GM19438 (cell line): ENCODE measurements around the gene CYP2A6.
A peak's percentile ranks its signal among the peaks of the same experiment; 100 is the strongest.

ENCODE experiments used
- ATAC-seq: cut with Tn5 transposase; IDR thresholded peaks from one replicate; pipeline ENCODE4 v1.9.1; 2021; ENCODE audit warnings: low read depth; ENCODE audit not compliant: unreplicated experiment

Gene CYP2A6

DNA sequence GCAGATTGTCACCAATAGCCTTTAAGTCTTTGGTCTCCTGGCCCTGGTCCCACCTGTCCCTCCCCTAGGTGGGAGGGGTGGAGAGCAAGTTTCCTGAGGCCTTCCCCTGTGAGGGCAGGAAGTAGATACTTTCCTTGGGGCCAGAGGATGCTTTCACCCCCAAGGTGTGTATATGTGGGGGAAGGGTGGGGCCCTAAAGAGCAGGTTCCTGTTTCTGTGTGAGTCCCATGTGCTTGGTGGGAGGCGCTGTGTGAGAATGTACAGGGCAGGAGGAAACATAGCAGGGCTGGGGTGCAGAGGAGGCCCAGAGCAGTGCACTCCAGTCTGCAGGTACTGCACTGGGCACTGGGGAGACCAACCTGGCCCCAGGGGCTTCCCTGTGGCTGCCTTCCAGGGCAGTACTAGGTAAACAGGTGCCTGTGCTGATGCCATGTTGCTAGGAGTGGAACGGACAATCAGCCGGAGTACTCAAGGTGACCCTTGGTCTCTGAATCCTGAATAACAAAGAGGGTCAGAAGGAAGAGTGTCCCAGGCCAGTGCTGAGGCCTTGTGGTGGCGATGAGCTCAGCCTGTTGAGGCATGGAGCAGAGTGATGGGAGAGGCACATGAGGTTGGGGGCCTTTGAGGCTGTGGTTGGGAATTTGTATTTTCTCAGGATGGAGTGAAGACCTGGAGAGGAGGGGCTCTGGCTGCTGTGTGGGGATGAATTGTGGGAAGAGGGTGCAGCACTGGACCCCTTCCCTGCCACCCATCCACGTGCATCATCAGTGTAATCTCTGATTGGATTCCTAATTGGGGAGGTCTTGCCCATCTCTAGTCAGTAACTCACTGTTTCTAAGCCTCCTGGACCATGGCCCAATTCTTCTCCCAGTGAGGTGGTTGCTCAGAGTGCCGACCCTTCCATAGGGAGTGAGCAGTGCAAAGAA is 46.1 kb downstream of the CYP2A6 start:
- no peak for ATAC-seq

GRCh38 chr19:40803170-40803856 is 46.9 kb downstream of the CYP2A6 start:
- ATAC-seq = no peak

DNA sequence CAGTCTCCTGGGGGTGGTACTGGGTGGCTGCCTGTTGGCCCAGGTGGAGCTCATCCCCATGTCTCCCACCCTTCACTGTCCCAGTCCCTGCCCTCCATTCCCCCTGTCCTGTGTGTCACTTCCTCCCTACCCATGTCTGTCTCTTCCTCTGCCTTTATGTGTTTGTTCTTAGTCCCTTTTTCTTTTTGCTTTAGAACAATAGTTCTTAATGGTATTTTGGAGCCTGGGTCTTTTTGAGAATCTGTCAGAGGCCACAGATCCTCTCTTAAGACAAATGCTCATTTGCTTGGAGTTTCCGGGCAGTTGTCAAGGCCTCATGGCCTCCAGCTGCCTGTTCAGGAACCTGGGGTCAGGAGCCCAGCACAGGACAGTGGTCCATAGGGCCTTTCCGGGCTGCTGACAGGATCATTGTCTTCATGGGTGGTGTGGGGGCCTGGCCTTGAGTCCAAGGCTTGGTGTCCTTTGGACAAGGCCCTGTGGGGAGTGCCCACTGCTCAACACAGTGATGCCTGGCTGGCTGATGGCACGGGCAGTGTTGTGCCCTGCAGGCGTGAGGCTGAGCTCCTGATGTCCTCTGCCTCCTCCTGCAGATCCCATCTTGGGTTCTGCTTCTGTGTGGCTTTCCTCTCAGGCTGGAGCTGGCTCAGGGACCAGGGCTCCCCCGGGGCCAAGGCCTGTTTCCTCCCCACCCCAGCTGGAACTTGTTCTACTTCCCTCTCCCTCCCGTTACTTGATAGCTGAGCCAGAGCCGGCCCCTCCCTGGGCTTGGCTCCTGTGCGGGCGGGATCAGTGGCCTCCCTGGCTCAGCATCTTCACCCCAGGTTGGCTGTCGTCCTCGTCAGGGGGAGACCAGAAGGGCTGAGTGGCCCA is 47.7 kb downstream of the CYP2A6 start:
- ATAC-seq = no peak

- ATAC-seq = no peak
Observed at GRCh38 chr19:40801426-40802299, 48.6 kb downstream of the CYP2A6 start.

GRCh38 chr19:40800997-40801377 is 49.3 kb downstream of the CYP2A6 start:
- ATAC-seq = no peak

- ATAC-seq = no peak
Observed at GRCh38 chr19:40800339-40800996, 49.8 kb downstream of the CYP2A6 start.

GRCh38 chr19:40799558-40800338 is 50.5 kb downstream of the CYP2A6 start:
- no peak for ATAC-seq

DNA sequence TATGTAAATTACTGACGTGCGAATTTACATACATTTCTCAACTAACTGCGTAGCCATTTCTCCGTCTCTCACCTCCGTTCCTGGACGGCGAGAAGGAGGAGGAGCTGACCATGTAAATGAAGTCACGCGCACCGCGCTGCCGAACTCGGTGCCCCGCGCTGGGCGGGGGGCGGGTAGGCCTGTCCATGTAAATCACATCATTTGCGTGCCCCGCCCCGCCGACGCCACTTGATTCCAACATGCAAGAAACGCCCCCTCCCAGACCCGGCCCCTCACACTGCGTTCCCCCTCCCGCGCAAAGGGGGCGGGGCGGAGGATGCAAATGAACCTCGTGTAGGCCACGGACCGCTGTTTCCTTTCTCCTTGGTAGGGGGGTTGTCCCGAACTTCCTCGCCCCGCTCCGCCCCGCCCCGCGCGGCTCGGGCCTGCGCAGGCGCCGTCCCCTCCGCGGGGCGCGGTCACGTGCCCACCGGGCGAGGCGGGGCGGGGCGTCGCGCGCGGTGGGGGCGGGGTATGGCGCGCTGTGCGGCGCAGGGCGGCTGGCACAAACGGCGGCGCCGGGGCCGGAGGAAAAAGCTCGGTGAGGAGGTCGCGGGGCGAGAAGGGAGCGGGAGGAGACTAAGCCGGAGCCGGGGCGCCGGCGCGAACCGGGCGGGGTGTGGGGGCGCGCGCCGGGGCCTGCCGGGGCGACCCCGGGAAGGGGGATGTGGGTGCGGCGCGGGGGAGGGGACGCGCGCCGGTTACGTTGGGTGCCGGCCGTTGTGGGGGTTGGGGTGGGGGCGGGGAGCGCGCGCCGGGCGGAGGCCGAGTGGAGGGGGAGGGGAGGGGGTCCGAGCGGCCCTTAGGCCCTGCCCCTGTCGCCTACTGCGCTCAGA is 51.3 kb downstream of the CYP2A6 start, which contains the start of gene EGLN2:
TSS of gene EGLN2 (plus strand) at position 509 of the 875 bp plus-strand sequence. CDS start 1,382 bp downstream, outside the sequence.
- ATAC-seq = peak; percentile 68

- ATAC-seq = no peak
Observed at GRCh38 chr19:40797963-40798682, 52.1 kb downstream of the CYP2A6 start.

GRCh38 chr19:40797166-40797962 is 52.9 kb downstream of the CYP2A6 start:
- no peak for ATAC-seq
